GM10847 (cell line): ENCODE data around the gene ZNF385A.

Experiments used
- POLR2A ChIP-seq: IDR thresholded peaks from 2 replicates; pipeline ENCODE4 v1.6.1; 2011; ENCODE audit not compliant: insufficient read length; ENCODE audit errors: extremely low read depth

Gene ZNF385A

DNA sequence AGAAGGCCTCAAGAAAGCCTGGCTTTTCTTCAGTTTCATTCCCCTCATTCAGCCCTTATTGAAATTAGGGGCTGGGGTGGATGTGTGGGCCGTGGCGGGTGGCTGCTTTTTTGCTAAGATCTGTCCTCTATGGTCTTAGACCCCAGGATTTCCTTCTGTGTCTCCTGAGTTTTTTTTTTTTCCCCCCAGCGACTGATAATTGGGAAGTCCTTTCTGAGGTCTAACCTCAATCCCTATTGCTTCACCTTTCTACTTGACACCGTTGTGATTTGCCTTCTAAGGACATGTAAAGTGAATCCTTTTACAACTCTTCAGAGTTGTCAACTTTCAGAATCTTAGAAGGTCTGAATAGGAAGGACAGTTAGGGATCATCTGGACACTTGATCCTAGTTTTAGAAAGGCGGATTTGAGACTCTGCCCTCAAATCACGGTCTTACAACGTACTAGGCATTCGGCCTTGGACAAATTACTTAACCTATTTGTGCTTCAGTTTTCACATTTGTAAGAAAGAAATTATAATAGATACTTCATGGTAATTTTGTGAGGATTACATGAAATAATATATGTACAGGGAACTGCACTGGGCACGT is 24.7 kb downstream of the ZNF385A start:
- TF ChIP-seq POLR2A, result no peak

DNA sequence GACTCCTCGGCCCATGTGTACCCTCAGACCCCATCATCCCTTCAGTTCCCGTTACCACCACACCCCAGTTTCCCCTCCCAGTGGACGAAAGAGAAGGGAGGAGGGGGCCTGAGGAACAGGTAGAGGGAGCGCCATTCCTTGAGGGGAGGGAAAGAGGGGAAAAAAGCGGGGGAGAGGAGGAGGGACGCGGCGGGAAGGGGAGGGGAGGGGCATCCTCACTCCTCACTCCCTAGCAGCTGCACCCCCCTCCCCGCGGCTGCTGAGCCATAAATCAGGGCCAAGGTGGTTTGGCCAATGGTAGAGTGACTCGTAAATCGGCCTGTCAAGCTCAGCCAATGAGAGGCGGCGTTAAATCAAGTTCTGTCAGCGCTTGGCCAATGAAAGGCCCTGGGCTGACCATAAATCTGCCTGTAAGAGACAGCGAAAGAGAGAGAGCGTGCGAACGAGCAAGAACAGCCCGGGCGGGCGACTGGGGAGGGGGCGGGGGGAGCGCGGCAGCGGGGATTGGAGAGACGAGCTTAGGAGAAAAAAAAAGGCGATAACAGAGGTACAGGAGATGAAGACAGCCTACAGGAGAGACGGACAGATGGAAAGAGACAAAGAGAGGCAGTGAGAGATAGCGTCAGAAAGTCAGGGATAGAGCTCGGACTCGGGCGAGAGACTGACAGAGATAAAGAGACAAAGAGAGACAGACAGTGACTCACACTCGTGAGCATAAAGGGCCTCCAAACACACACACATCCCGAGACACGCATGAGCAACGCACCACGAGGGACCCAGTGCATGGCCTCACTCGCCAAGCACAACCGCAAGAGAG is 25.4 kb downstream of the ZNF385A start:
- TF ChIP-seq POLR2A, result no peak

DNA sequence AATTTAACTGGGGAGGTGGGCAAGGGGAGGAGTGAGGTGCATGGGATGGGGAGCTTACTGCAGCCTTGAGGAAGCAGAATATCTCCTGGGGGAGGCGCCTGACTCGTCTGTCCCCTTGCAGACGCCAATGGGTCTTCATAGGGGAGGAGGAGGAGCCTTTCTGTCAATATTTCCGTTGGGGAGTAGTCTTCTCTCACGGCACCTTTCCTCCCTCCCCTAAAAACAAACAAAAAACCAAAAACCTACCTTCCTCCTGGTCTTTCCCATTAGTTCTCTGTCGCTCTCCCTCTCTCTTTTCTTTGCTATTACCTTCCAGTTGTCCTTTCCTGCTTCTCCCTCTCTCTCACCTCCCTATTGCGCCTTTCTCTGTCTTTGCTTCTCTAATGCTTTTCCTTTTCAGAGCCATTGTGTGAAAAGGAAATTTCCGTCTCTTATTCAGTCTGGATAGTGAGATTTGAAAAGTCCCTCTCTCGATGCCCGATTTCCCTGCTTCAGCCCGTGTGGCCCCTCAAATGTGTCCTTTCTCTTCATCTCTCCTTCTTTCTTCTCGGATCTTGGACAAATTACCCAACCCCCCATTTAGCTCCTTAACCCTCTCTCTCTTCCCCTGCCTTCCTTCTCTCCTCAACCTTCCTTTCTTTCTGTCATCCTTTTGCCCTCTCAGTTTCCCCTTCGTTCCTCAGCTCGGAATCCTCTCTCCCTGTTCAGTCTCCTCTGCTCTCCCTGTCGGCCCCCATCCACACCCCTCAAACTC is 26.2 kb downstream of the ZNF385A start:
- TF ChIP-seq POLR2A, result no peak

DNA sequence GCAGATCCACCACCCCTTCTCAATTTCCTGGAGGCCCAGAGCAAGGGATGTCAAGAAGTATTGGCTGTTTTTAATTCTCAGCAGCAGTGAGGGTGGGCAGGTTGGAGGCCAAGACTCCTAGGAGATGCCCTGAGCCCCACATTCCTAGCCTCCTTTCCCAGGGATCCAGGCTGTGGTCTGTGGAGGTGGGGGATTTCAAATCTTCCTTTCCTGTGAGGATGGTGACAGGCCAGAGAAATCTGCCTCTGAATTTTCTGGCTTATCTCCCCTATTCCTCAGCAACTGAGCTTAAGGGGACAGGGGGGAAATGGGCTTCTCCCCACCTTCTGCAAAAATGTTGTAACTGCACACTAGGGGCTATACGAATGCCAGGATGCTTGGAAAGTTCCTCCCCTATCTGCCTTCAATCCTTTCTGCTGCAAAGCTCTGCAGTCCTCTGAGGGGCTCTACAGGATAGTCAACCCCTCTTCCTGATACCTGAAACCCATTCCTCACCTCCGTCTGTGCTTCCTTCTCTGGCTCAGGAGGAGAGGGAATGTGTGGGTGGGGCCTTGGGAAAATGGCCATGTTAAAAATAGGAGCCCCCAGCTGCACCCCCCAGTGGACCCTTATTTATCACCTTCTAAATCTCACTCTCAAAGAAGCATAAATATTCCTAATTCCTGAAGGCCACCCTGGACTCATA is 26.9 kb downstream of the ZNF385A start:
- TF ChIP-seq POLR2A, result no peak

DNA sequence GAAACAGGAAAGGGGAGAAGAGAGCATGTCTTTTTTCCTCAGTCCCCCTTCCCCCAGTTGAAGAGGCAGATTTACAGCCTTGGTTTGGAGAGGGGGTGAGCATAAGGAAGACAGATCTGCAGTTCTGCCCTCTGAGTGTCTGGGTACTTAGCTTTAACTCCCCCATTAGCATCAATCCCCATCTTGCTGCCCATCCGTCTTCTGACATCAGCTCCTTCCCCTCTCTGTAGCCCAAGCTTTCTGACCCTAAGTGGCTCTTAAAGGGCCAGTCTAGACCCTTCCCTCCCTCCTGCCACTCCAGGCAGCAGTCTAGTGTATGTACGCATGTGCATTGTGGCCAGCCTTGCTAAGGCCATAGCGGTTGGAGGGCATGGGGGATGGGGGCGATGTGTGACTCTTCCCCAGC is 27.6 kb downstream of the ZNF385A start:
- no peak for TF ChIP-seq POLR2A

DNA sequence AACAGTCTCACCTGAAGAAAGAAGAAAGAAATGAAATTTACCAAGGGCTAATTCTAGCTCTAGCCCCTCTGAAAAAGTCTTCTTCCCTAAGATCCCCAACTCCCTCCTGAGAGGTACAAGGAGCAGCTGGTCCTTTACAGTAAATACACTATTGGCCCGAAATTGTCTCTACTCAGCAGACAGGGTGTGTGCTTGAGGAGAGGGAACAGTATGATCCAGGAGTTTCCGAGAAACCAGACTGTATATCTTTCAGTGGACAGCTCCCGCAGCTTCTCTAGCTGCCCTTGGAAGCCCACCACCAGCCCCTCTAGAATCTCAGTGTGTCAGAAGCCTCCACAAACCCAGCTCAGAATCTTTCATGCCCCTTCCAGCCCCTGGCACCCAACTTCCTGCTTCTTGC is 28.3 kb downstream of the ZNF385A start:
- no peak for TF ChIP-seq POLR2A

DNA sequence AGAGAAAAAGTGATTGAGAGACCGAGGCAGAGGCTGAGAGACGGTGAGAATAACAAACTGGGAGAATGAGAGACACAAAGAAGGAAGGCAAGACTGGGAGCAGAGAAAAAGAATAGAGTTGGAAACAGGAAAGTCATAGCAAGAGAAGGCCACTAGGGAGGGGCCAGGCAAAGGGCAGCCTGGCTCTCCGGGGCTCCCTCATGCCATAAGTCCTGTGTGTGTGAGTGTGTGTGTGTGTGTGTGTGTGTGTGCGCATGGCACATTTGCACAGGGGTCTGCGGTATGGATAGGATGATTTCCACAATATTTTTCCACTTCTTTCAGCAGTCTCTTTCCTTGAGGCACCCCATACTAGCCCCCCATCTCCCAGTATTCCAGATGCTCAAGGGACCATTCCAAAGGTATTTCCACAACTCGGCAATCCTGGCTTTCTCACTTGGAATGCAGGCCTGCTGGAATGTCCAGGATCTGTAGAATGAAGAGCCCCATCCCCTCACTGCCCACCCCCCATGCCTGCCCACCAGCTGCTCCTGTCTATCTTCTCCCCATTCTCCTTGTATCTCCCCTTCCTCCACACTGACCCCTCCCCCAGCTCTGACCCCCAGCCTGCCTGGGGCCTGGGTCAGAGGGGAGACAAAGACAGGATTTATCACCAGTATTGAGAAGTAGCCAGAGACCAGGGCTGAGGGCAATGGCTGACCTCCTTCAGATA is 29.3 kb downstream of the ZNF385A start:
- no peak for TF ChIP-seq POLR2A

DNA sequence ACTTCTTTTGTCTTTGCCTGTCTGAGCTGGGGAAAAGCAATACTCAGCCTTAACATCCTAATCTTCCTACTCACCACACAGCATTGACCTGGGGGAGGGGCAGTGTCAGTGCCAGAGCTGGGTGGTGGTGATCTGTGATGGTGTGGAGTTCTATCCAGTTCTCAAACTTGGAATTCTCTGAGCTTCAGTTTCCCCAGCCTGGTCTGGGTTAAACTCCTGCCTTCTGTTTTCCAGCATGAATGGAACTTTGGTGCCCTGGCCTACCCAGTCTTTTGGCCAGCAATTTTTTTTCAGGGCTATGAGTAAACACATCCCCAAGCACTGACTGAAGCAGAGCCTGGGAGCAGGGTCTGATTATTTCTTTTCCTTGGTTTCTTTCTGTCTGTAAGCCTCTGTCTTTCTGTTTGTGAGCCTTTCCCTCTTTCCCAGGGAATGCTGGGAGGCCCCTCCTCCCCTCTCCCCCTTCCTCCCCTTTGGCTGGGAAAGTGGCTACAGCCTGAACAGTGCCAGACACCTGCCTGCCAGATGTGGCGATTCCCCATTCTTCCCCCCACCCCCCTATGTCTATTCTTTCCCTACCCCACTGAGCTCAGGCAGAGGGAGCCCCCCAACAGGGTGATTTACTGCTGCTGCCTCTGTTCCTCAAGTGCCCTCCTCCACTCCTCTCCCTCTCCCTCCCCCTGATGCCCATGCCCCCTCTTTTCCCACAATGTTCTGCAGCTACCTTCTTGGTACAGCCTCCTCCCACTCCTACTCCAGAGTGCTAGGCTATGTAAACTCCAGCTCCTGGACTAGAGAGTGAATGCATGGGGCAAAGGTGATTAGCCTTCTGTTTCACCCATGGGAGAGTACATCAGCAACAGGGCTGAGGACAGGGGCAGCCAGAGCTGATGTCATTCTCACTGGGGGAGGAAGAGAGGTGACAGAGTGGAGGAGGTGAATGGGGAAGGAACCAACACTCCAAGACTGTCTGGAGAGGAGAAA is 31.4 kb downstream of the ZNF385A start:
- TF ChIP-seq POLR2A, result no peak

DNA sequence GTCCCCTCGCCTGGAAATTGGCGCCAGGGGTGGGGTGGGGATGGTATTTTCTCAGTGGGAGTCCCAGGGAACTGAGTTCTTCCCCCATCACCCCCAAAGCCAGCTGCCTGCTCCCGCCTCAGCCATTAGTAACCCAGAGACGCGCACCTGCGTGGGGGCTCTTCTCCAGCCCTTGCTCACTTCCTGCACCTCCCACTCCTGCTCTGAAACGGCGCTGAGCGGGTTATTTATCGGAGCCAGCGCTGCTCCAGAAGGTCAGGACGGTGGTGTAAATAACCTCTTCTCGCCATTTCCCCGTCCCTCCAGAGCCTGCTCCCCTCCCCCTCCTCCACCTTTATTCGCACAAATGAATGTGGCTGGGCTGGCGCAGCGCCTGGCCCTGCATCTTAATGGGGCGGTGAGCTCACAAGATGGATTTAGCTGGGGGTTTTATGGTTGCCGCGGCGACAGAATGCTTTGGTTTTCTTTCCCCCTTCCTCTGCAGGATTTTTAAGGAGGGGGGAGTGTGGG is 32.5 kb downstream of the ZNF385A start:
- TF ChIP-seq POLR2A, result no peak

DNA sequence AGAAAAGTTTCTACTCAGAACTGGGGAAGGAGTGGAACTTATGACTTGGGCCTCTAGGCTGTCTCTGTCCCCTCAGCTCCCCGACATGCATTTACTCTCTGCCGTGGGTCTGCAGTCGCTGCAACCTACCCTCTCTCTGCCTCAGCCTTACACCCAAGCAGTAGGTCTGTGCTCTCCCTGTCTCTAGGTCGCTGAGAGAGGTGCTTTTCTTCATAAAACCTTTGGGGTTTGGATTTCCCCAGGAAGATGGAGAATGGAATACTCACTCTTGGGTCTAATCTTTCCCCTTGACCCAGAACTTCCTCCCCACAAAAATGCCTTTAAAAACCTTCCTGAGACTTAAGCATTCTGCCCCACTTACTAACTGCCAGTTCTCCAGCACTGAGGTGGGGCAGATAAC is 33.2 kb downstream of the ZNF385A start:
- no peak for TF ChIP-seq POLR2A

DNA sequence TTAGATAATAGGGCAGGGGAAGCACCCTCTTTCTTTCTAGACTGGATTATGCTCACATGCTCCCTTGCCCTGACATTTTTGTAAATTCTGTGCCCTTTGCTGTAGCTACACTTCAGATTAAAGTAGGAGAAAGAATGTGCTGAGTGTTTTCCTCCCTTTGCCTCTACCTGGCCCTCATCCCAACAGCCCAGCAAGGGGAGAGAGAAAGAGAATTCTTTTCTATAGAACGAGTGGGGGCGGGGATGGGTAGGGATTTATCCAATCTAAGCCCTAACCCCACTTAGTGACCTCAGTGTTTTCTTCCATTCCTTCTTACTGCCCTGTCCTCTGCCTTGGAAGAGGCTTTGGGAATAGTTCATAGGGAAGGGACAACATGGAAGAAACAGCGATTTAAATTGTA is 33.8 kb downstream of the ZNF385A start:
- TF ChIP-seq POLR2A, result no peak

DNA sequence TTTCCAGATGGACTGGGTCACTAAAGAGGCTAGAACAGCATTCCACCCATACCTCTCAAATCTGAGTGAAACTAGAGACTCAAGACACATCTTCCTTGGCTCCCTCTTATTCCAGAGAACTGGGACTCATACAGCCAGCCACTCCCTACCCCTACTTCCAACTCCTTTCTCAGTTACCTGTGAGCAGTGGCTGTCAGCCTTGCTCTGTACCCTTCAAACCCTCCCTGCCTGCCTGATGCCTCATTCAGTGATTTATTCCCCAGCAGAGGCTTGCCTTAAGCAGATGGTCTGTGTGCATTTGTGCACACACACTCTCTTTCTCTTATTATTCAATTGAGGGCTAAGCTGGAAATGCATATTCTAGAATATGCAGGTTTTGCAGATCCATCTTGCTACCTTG is 34.9 kb downstream of the ZNF385A start:
- TF ChIP-seq POLR2A, result no peak

DNA sequence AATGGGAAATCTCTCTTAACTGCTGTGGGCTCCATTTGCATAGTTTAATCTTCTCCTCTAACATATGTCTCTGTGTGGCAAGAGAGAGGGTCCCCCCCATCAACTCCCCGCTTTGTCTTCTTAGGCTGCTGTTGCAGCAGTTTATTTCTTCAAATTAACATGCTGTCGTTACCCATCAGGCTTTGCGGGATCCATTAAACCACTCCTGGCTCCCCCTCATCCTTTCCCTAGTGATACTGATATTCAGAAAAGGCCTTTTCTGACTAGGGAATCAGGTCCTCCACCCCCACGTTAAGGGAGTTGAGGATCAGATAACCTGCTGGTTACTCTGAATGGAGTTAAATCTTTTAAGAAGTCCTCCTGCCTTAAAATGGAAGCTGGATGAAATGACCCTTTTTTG is 35.5 kb downstream of the ZNF385A start:
- TF ChIP-seq POLR2A, result no peak

DNA sequence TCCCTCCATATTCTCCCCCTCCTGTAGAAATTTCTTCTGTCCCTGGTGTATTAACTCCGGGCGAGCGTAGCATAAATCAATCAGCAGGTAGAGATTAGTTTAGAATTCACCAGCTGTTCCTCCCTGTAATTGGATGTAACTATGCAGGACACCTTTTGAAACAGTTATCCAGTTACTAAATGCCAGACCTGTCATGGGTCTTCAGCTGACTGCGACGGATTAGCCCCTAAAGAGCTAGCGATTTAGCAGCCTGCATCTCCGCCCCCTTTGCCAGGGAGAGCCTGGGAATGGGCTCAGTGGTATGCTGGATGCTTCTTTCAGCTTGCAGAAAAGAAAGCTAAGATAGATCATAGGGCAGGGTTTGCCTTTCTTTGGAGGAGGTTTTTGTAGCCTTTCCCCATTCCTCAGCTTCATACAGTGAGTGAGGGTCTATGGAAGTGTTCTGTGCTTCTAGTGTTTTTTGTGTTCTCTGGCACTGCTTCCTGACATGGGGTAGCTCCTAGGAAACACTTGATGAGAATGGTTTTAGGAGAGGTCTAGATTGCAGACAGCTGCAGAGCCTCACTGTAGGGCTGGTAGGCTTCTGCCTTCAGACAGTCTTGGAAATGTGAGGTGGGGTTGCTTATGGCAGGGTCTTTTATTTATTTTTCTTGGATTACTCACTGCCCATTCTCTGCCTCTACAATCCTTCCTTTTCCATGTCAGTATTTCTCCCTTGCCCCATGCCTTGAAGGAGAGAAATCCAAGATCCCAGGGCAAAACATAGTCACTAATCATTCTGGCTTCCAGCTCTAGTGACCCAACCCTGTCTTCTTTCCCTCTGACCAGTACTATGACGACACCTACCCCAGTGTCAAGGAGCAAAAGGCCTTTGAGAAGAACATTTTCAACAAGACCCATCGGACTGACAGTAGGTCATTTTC is 42.9 kb downstream of the ZNF385A start:
- TF ChIP-seq POLR2A, result no peak
